AG04449 (cell line): ENCODE results near the gene C1orf115.

Experiments
- CTCF ChIA-PET: fragments of 350-600 bp; formaldehyde crosslinking; extraction: SDS; loops from one replicate; lab custom pipeline; 2021; ENCODE audit warnings: antibody characterized with exemption; lab: Yijun Ruan, JAX
- POLR2A ChIA-PET: fragments of 400-600, 350-600 bp; formaldehyde crosslinking; extraction: SDS; loops from one replicate; lab custom pipeline; 2020; ENCODE audit warnings: antibody characterized with exemption, inconsistent platforms; lab: Yijun Ruan, JAX
- DNase-seq: peaks from one replicate; pipeline ENCODE4 v3.0.0-alpha.2; 2010; ENCODE audit warnings: low read depth, low spot score
- H3K4me3 ChIP-seq: 2 replicates; pipeline ENCODE4 v1.5.1; 2011; ENCODE audit warnings: low read depth, mild to moderate bottlenecking, control low read depth, low read length
- CTCF ChIP-seq: IDR thresholded peaks from one replicate; pipeline ENCODE4 v1.5.1; 2011; ENCODE audit warnings: mild to moderate bottlenecking, moderate library complexity, low read length, control low read depth, inconsistent platforms; ENCODE audit not compliant: insufficient read depth; ENCODE audit errors: missing control alignments

The C1orf115 gene

GRCh38 chr1:220690140-220691052 is at the start of gene C1orf115:
Gene C1orf115, plus strand, starts transcription at chr1:220690363. Its CDS starts 40 bp downstream, at chr1:220690403.
- H3K4me3 ChIP-seq: peak within 1 kb of the TSS; percentile 59
- CTCF ChIA-PET: interaction anchor here (1.0 to 1.5 kb wide), 3 partner anchors 11 to 85 kb away, joined by 3 to 6 read pairs (median 5); no protein-coding TSS in a partner anchor
- POLR2A ChIA-PET: no interaction called here
- DNase-seq: no peak
- peak; percentile 89 for TF ChIP-seq CTCF

GRCh38 chr1:220642285-220642684 is 47.9 kb upstream of the C1orf115 start:
- DNase-seq: no peak
- POLR2A ChIA-PET: no interaction called here
- no peak for TF ChIP-seq CTCF
- CTCF ChIA-PET: no interaction called here
- no peak overlapping the region for H3K4me3 ChIP-seq

DNA sequence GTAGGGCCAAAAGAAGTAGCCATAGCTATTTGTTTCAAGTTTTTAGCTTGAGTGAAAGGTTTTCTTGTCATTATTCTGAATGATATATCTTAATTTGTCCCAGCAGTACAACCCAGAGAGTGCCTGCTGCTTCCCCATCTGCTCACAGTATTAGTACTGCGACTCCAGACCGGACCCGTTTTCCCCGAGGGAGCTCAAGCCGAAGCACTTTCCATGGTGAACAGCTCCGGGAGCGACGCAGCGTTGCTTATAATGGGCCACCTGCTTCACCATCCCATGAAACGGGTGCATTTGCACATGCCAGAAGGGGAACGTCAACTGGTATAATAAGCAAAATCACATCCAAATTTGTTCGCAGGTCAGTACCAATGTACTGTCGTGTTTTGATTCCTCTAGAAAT is 37.2 kb upstream of the C1orf115 start:
- ChIA-PET CTCF (no interaction called here), POLR2A (no interaction called here)
- no peak overlapping the region for H3K4me3 ChIP-seq
- no peak for DNase-seq
- no peak for TF ChIP-seq CTCF

DNA sequence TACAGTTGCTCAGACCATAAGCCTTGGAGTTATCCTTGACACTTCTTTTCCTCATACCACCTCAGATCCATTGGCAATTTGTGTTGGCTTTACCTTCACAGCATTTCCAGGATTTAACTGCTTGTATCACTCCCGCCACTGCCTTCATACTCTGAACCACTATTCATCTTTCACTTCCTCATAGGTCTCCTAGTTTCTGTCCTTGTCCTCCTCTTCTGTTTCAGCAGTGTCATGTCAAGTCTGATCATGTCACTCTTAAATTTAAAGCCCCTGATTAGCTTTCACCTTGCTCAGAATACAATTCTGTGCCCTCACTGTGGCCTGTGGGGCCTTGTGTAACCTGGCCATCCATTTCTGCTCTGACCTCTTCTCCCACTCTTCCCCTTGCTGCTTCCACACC is 34.7 kb upstream of the C1orf115 start:
- POLR2A ChIA-PET: no interaction called here
- no peak overlapping the region for H3K4me3 ChIP-seq

DNA sequence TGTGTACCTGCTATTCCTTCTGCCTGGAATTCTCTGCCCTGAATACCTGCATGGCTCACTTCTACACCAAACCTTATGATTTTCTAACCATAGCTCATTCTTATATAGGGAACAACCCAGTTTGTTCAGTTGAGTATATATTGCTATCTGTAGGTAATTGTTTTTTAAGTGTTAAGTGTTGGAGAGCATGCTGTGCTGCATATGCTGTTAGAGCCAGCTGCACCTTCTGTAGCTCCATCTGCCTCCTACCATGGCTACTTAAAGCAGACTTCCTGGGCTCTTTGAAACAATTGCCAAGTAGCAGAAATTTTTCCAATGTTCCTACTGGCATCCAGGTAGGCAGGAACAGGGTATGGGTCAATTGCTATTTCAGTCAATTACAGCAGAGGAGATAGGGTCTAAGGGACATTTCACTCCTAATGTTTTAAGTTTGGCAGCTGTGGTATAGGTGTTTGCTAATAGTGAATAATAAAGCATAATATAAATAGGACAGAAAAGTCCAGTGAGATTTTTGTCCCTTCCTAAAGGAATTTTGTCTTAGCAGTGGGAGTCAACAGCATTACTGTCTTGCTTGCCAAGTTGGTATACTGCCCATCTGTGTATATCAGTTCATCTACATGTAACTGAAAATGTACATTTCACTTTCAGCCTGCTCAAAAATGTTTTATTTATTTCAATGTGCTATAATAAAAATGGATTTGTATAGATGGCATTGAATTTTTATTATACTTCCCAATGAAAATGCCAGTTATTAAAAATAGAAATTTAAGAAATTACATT is 34.0 kb upstream of the C1orf115 start:
- POLR2A ChIA-PET: no interaction called here
- no peak overlapping the region for H3K4me3 ChIP-seq
- DNase-seq: no peak
- TF ChIP-seq CTCF: no peak
- CTCF ChIA-PET: interaction anchor here (1.6 kb wide), 1 partner anchor 375 kb away, joined by 4 read pairs; no protein-coding TSS in a partner anchor

More for the DNA sequence above, 34.7 kb upstream of the C1orf115 start:
- TF ChIP-seq CTCF: no peak
- no peak for DNase-seq
- CTCF ChIA-PET: interaction anchor here (1.6 kb wide), 1 partner anchor 375 kb away, joined by 4 read pairs; no protein-coding TSS in a partner anchor

GRCh38 chr1:220666349-220666748 is 23.8 kb upstream of the C1orf115 start:
- TF ChIP-seq CTCF: no peak
- H3K4me3 ChIP-seq: no peak overlapping the region
- ChIA-PET POLR2A (no interaction called here), CTCF (no interaction called here)
- DNase-seq: no peak
